ENCODE results near the gene GATAD2A.
"Not testable (repeated sequence)": the region's sequence is repeated elsewhere in the genome, so short reads cannot be mapped to it uniquely, and the experiment has no call there.

GRCh38 chr19:19472106-19472505, 66.6 kb downstream of the GATAD2A start:
- not testable (repeated sequence) for TF ChIP-seq CTCF (conservative IDR thresholded peaks at IDR 0.05 in 1 of 2, IDR thresholded peaks at IDR 0.05 in 1 of 2; ENCODE audit: low read depth in 1 of 2, low read length in 2 of 2); EZH2 (IDR thresholded peaks at IDR 0.05; ENCODE audit: low read length, missing control alignments)

All from fibroblast of lung (primary cell).